Measurements from ENCODE around the gene SYCP2.

DNA sequence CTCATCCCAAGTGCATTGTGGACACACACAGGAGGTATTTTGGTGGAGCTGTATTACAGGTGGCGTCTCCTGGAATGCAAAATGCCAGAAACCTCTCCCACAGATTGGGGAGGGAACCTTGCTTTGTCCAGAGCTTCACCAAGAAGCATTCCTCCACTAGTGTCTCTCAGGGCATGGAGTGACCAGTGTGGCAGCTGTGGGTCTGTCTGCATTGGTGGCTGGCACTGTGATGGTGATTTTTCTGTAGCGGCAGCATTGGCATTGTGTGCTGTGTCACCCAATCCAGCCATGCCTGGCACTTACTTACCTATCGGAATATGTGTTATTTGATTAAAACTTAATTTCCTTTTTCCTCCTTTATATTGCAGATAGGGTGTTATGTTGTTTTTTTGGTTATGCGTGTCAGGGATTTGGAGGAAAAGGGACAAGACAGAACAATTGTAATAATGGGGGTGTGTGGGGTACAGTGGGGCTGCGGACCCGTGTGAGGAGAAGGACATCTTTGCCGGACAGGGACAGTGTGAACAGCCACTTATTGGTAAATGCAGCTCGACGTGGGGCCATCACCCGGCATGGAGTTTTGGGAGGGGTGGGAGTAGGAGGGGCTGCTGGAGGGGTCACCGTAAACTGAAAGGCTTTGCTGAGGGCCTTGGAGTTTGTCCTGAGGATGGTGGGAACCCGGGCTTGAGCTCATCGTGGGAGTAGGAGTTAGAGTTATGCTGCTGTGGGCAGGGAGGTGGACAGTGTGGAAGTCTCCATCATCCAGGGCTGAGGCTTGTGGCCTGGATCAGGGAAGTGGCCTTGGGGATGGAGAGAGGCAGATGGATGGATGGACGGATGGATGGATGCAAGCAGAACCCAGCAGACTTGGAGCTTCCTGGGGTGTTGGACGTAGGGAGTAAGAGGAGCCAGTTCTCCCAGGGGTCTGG, 105.0 kb downstream of the SYCP2 start:
- TF ChIP-seq, protein P1, sequence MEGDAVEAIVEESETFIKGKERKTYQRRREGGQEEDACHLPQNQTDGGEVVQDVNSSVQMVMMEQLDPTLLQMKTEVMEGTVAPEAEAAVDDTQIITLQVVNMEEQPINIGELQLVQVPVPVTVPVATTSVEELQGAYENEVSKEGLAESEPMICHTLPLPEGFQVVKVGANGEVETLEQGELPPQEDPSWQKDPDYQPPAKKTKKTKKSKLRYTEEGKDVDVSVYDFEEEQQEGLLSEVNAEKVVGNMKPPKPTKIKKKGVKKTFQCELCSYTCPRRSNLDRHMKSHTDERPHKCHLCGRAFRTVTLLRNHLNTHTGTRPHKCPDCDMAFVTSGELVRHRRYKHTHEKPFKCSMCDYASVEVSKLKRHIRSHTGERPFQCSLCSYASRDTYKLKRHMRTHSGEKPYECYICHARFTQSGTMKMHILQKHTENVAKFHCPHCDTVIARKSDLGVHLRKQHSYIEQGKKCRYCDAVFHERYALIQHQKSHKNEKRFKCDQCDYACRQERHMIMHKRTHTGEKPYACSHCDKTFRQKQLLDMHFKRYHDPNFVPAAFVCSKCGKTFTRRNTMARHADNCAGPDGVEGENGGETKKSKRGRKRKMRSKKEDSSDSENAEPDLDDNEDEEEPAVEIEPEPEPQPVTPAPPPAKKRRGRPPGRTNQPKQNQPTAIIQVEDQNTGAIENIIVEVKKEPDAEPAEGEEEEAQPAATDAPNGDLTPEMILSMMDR (IDR thresholded peaks at IDR 0.05; ENCODE audit: low read depth, low read length) = no peak
- TF ChIP-seq EZH2phosphoT487 (IDR thresholded peaks at IDR 0.05; ENCODE audit: low read depth) = no peak
